C4-2B (cell line): Measurements from ENCODE around the gene PARP11.

Experiments
- CTCF ChIP-seq: fragments of 450-650 bp; conservative IDR thresholded peaks from 2 replicates; pipeline ENCODE4 v1.5.1; 2017; ENCODE audit warnings: mild to moderate bottlenecking
- ZFX ChIP-seq: fragments of 450-650 bp; IDR thresholded peaks from 2 replicates; pipeline ENCODE4 v1.6.1; 2017

- no peak for TF ChIP-seq CTCF
- no peak for TF ChIP-seq ZFX
These were observed 39.7 kb upstream of the PARP11 start for GRCh38 chr12:3912863-3913262.
